ENCODE measurements around the gene SIMC1.
"Not testable (repeated sequence)": the region's sequence is repeated elsewhere in the genome, so short reads cannot be mapped to it uniquely, and the experiment has no call there.

The SIMC1 gene

GRCh38 chr5:176216393-176216916 is 21.8 kb upstream of the SIMC1 start:
- DNase-seq (ENCODE audit: low read depth) = not testable (repeated sequence)

DNA sequence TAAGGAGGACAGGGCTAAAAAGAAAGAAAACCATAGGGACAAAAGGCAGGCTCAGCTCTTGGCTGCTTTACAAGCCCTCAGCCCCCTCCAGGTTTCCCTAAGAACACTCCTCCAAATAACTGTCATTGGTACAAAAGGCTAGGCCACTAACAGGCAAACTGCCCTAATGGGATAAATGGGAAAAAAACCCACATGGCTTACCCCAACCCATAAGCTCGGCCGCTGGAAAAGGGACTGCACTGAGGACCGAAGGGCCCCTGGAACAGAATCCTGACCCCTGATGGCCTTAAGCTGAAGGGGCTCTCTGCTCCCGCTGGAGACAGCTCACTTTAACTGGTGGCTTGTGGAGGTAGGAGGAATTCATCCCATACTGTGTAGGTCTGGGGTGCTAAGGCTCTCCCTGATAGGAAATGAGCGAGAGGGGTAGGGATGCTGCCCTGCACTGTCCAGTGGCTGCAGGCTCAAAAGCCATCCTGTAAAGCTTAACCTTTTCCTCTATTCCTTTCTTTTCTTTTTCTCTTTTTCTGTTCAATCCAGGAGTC is 21.0 kb upstream of the SIMC1 start:
- DNase-seq (ENCODE audit: low read depth) = not testable (repeated sequence)

- not testable (repeated sequence) for DNase-seq (ENCODE audit: low read depth)
These were observed 20.5 kb upstream of the SIMC1 start for GRCh38 chr5:176217764-176218163.

DNA sequence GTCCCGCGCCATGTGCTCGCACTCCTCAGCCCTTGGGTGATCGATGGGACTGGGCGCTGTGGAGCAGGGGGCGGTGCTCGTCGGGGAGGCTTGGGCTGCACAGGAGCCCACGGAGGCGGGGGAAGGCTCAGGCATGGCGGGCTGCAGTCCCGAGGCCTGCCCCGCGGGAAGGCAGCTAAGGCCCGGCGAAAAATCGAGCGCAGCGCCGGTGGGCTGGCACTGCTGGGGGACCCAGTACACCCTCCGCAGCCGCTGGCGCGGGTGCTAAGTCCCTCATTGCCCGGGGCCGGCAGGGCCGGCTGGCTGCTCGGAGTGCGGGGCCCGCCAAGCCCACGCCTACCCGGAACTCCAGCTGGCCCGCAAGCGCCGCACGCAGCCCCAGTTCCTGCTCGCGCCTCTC is 16.2 kb upstream of the SIMC1 start:
- not testable (repeated sequence) for DNase-seq (ENCODE audit: low read depth)

- DNase-seq (ENCODE audit: low read depth) = not testable (repeated sequence)
These were observed 9.9 kb upstream of the SIMC1 start for GRCh38 chr5:176228358-176228757.

- DNase-seq (ENCODE audit: low read depth) = not testable (repeated sequence)
These were observed 5.0 kb upstream of the SIMC1 start for GRCh38 chr5:176233253-176233652.

DNA sequence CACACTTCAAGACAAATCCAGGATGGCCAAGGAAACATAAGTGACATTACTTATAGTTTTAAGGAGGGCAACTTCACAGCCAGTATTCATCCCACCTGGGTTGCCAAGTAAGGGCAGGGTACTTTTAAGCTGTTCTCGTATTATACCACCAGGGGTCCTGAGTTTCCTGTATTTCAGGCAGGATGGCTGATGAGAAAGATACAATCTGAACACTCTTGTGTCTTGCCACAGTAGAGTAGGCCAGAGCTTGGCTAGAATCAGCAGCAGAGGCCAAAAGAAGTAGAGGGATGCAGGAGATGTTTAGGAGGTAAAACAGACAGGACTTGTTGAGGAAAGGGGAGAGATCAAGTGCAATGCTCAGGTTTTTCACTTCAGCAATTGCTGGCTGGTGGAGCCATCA is 3.1 kb upstream of the SIMC1 start:
- not testable (repeated sequence) for DNase-seq (ENCODE audit: low read depth)

GRCh38 chr5:176238645-176239283 is 540 bp downstream of the SIMC1 start:
- DNase-seq (ENCODE audit: low read depth) = not testable (repeated sequence)

DNA sequence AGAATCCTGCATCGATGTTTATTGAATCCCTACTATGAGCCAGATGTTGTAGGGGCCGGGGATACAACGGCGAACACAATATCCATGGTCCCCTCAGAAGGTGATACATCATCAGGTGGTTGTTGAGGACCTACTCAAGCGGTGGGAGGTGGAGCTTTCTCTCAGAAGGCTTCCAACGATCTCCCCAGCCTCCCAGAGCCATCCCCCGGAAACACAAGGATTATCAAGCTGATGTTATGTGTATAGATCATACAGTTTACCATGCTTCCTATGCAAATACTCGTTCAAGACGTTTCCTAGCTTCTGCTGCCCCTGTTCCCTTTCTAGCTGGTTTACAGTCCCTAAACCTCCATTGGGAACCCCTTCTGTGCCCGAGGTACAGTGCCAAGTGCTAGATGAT is 1.1 kb downstream of the SIMC1 start:
- not testable (repeated sequence) for DNase-seq (ENCODE audit: low read depth)

DNA sequence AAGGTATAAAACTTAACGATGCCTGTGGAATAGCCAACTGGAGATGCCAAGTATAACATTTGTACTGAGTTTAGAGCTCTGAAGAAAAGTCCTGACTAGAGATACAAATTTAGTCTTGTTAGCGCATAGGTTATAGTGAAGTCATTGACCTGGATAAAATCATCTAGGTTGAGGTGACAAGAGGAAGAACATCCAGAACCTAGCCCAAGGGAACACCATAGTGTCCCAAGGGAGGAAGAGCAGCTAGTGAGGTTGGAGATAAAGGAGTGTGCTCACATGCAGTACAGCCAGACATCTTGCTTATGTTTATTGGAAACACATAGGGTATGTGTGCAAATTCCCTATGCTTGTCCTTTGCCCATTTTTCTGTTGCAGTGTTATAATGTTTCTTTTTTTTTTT is 6.1 kb downstream of the SIMC1 start:
- DNase-seq (ENCODE audit: low read depth) = not testable (repeated sequence)

GRCh38 chr5:176245074-176245473 is 6.8 kb downstream of the SIMC1 start:
- not testable (repeated sequence) for DNase-seq (ENCODE audit: low read depth)

DNA sequence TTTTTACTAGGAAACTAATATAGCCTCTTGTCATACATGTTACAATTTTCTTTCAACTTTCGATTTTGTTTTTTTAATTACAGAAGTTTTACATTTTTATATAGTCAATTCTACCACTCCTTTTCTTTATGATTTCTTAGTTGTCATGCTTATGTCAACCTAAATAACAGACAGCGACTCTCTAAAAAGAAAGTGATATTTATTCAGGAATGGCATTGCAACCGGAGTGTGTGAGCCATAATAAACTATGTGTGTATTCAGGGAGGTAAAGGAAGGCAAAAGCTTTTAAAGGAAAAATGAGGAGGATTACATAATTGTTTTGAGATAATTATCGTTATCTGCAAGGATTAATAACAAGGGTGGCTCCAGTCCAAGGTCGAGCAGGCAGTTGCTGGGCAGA is 7.3 kb downstream of the SIMC1 start:
- DNase-seq (ENCODE audit: low read depth) = not testable (repeated sequence)

- not testable (repeated sequence) for DNase-seq (ENCODE audit: low read depth)
These were observed 12.5 kb downstream of the SIMC1 start for GRCh38 chr5:176250691-176251090.

DNA sequence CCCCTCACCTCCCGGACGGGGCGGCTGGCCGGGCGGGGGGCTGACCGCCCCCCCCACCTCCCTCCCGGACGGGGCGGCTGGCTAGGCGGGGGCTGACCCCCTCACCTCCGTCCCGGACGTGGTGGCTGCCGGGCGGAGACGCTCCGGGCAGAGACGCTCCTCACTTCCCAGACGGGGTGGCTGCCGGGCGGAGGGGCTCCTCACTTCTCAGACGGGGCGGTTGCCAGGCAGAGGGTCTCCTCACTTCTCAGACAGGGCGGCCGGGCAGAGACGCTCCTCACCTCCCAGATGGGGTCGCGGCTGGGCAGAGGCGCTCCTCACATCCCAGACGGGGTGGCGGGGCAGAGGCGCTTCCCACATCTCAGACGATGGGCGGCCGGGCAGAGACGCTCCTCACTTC is 13.9 kb downstream of the SIMC1 start:
- not testable (repeated sequence) for DNase-seq (ENCODE audit: low read depth)

DNA sequence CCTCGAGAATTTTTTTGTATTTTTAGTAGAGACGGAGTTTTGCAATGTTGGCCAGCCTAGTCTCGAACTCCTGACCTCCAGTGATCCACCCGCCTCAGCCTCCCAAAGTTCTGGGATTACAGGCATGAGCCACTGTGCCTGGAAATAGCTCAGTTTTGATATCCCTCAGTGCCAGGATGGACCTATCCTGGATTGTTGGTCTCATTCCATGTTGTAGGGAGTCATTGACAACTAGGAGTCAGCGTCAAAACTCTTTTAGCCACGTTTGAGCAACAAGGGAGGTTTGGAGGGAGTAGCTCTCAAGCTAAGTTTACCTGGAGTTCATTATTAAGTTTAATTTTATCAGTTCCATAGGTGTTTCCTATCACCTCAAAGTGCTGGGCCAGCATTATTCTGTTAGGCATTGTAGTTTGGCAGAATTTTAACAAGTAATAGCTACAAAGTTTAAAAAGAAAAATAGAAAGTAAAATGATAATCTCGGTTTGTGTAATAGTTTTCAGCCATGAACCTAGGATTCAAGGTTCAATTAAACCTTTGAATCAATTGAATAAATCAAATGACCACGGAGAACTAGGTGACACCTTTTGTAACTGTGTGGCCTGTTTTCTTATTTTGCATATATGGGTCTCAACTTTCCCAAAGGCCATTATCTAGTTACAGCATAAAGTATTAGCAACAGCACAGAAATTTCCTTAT is 15.3 kb downstream of the SIMC1 start:
- DNase-seq (ENCODE audit: low read depth) = not testable (repeated sequence)

DNA sequence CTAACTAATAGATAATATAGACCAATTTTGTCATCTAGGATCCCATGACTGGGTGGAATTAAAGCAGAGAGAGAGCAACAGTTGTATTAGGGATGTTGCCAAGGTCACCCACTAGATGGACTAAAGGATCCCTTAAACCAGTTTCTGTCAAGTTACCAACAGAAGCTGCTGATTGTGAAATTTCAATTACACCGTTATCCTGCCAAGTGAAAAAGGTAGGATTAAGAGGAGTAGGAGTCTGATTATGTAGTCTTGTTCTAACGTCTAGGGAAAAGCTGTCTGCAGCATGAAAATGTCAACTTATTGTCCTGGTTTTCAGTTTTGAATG is 15.8 kb downstream of the SIMC1 start:
- DNase-seq (ENCODE audit: low read depth) = not testable (repeated sequence)

GRCh38 chr5:176257871-176258505 is 19.8 kb downstream of the SIMC1 start:
- DNase-seq (ENCODE audit: low read depth) = not testable (repeated sequence)

- DNase-seq (ENCODE audit: low read depth) = not testable (repeated sequence)
These were observed 22.5 kb downstream of the SIMC1 start for GRCh38 chr5:176260682-176261081.

GRCh38 chr5:176266448-176266847 is 28.2 kb downstream of the SIMC1 start:
- not testable (repeated sequence) for DNase-seq (ENCODE audit: low read depth)

DNA sequence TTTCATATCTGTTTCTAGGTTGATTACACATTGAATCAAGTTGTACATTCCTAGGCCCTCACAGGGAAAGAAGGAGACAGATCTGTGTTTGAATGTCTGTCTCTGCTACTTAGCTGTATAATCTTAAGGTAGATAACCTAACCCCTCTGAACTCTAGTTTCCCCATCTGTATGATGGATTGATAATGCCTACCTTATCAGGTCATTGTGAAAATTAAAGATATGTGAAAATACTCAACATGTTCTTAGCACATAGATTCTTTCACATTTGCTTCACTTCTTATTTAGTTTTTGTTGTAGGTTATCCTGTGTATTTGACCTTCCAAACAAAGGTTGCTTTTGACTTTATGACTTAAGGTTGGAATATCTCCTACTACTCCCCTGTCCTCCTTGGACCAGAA is 50.8 kb downstream of the SIMC1 start:
- not testable (repeated sequence) for DNase-seq (ENCODE audit: low read depth)

DNA sequence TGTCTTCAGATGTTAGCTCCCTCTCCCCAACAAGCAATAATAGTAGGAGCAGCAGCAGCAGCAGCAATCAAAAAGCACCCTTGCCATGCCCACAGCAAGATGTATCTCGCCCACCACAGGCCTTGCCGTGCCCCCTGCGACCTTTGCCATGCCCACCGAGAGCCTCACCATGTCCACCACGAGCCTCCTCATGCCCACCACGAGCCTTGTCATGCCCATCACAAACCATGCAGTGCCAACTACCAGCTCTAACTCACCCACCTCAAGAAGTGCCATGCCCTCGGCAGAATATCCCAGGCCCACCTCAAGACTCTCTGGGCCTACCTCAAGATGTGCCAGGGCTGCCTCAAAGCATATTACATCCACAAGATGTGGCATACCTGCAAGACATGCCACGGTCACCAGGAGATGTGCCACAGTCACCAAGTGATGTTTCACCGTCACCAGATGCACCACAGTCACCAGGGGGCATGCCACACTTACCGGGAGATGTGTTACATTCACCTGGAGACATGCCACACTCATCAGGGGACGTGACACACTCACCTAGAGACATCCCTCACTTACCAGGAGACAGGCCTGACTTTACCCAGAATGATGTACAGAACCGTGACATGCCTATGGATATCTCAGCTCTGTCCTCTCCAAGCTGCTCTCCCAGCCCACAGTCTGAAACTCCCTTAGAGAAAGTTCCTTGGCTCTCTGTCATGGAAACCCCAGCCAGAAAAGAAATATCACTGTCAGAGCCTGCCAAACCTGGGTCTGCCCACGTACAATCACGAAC is 52.0 kb downstream of the SIMC1 start:
- not testable (repeated sequence) for DNase-seq (ENCODE audit: low read depth)

DNA sequence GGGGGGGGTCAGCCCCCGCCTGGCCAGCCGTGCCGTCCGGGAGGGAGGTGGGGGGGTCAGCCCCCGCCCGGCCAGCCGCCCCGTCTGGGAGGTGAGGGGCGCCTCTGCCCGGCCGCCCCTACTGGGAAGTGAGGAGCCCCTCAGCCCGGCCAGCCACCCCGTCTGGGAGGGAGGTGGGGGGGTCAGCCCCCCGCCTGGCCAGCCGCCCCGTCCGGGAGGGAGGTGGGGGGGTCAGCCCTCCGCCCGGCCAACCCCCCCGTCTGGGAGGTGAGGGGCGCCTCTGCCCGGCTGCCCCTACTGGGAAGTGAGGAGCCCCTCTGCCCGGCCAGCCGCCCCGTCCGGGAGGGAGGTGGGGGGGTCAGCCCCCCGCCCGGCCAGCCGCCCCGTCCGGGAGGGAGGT is 67.1 kb downstream of the SIMC1 start:
- DNase-seq (ENCODE audit: low read depth) = not testable (repeated sequence)
